NOMO-1 treated with dmso at 0.1 percent for 144 hours (cell line): Measurements from ENCODE around the gene ZNF507.
"Not testable (repeated sequence)": the region's sequence is repeated elsewhere in the genome, so short reads cannot be mapped to it uniquely, and the experiment has no call there.

Experiments used
- DNase-seq: peaks from one replicate; lab custom pipeline; 2025; ENCODE audit not compliant: unreplicated experiment; lab: John Stamatoyannopoulos, UW

Gene ZNF507

DNA sequence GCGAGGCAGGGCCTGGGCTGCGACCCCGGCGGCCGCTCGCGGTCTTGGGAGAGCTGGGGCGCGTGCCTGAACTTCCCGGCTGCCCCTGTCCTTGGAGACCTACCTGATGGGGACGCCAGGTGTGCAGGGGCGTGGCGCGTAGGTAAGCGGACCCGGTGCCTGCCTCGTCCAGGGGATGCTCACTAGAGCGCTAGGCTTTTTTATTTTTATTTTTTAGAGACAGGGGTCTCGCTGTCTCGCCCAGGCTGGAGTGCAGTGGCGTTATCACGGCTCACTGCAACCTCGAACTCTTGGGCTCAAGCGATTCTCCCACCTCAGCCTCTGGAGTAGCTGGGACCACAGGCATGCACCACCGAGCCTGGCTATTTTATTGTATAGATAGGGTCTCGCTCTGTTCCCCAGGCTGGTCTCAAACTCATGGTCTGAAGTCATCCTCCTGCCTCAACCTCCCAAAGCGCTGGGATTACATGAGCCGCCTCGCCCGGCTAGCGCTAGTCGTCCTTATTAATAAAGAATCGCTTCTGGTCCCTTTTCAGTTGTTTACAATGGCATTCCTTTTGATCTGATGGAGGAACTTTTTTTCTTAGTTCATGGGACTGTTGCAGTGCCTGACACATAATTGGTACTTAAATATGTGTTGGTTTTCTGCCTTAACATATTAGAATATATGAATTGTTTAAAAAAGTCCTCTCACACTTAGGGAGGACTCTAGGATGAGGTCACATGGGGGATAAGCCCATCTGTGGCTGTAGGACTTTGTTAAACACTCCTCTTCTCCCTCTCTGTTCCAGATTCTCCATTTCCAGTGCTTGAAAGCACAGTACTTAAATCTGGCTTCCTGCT is 61.0 kb downstream of the ZNF507 start:
- DNase-seq, result no peak

DNA sequence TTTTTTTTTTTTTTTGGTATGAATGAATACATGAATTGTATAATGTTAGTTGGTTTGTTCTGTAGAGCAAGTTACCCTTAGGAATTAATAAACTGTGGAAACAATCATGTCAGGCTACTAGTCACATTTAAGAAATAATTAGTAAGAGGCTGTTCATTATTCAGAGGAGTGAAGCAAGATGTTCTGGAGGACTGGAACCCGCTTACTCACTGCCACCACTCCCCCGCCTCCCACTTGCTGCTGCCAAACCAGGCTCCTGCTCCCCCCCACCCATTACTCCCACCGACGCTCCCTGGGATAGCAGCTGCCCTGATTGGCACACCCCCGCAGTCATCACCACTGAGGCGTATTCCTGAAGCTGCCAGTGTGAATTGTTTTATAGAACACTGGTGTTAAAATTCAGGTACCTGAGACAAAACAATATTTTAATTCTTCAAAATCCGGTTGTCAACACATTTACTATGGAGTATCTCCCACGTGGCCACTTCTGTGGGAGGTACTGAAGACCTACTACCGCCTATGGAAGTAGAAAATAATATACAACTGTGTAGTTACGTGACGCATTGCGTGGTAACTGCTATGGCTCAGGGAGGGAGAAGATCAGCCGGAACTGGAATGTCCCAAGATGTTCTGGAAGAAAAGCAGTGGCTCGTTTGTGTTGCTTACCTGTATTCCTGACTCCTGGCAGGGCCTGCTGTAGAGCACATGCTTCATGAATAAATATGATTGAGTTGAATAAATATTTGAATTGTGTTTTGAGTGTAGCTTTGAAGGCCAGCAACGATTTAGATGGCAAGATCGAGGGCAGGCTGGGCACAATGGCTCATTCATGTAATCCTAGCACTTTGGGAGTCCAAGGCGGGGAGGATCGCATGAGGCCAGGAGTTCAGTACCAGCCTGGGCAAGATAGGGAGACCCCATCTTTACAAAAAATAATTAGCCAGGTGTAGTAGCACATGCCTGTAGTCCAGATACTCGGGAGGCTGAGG is 61.9 kb downstream of the ZNF507 start:
- DNase-seq, result no peak

DNA sequence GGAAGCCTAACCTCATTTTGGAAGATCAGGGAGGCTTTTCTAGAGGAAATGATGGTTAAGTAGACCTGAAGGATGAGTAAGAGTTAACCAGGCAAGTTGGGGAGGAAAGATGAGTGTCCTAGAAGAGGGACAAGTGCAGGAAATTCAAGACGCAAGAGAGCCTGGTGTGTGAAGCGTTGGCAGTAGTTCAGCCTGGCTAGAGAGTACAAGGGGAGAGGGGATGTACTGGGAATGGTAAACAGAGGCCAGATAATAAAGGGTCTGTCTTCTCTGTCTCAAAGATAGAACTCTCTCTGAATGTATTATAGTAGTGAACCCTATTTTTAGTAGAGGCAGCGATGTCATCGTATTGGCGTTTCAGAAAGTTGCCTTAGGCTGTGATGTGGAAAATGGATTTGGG is 69.8 kb downstream of the ZNF507 start:
- no peak for DNase-seq

DNA sequence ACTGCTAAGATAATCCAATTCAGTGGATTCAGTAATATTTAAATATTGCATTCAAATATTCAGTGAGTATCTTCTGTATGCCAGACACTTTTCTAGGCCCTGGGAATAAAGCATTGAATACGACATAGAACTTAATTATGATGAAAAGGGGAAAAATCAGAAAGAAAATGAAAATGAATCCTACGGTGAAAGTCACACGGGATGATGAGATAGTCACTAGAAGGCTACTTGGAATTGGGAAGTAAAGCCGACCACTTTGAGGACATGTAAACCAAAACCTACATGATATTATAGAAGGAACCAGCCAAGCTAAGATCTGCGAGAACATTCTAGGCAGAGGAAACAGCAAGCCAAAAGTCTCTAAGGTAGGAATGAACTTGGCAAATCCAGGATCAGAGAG is 70.3 kb downstream of the ZNF507 start:
- no peak for DNase-seq

DNA sequence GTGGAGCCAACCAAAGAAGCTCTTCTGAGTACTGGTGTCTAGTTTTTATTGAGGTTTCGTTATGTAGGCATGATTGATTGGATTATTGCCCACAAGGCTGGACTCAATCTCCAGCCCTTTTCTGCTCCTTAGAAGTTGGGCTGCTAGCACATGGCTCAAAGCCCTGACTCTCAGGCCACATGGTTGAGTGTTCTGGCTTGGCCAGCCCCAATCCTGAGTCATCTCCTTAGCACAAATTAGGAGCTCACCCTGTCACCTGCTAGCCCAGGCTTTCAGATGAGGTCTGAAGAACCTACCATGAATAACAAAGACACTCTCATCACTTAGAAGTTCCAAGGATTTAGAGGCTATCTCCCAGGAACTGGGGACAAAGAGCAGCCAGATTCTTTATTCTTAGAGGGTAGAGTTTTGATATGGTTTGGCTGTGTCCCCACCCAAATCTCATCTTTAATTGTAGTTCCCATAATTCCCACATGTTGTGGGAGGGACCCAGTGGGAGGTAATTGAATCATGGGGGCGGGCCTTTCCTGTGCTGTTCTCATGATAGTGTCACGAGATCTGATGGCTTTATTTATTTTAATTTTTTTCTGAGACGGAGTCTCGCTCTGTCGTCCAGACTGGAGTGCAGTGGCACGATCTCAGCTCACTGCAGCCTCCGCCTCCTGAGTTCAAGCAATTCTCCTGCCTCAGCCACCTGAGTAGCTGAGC is 71.5 kb downstream of the ZNF507 start:
- no peak for DNase-seq

DNA sequence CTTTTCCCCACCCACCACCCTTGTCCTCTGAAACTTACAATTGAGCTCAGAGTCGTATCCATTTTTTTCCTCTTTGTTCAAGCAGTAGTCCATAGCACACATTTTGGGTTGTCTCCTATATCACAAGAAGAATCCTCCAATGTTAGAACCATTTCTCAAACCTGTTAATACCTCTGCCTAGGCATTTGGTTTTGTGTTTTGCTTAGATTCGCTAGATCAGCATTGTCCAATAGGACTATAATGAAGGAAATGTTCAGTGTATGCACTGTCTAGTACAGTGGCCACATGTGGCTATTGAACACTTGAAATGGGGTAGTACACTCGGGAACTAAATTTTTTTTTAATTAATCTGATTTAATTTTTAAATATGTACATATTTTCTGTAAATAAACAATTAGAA is 72.7 kb downstream of the ZNF507 start:
- no peak for DNase-seq

DNA sequence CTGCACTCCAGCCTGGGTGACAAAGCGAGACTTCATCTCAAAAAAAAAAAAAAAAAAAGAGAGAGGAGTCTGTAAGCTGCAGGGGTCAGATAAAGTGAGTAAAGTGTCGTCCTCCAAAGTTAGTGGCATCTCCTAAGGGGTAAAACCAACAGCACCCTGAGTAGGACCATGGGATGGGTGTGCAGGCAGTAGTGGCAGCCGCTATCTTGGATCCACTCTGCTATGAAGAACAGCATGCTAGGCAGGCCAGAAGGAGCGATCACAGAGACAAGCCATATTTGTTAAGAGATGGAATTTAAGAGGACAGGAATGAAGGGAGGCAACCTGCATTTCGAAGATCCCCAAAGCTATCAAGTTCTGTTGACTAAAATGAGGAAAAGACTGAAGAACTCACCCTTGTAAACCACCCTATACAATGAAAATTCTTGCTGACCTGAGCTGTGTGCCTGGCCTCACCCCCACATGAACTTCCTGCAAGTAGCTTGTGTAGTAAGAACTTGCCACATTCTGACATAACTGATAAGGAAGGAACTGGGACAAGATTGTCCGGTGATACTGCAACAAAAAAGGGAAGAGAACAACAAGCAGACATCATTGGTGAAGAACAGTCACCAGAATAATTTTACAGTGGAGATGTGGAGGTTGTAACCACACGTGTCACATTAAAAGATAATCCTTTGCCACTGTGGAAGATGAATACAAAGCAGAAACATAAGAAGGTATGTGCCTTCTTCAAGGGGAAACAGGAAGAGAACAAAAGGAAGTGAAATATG is 76.4 kb downstream of the ZNF507 start:
- DNase-seq, result peak; percentile 85

DNA sequence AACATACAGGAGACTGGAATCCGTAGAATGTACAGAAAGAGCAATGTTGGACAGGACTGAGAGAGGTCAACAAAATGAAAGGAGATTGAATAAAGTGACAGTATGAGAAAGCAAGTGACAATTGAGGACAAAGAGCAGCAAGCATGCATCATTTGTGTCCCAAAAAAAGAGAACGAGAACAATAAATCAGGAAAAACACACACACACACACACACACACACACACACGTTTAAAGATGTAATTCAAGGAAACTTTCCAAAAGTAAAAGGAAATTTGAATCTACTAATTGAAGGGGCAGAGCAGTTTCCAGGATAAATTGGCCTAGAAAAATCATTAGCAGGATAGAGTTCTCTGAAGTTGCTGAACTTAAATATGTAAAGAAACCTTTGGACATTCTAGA is 77.0 kb downstream of the ZNF507 start:
- DNase-seq, result no peak

DNA sequence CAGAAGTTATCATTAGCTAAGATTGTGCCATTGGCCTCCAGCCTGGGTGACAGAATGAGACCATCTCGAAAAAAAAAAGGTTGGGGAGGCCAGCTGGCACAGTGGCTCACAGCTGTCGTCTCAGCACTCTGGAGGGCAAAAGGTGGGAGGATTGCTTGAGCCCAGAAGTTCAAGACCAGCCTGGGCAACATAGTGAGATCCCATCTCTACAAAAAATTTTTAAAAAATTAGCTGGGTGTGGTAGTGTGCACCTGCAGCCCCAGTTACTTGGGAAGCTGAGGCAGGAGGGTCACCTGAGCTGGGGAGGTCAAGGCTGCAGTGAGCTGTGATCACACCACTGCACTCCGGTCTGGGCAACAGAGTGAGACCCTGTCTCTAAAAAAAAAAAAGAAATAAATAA is 78.5 kb downstream of the ZNF507 start:
- not testable (repeated sequence) for DNase-seq

DNA sequence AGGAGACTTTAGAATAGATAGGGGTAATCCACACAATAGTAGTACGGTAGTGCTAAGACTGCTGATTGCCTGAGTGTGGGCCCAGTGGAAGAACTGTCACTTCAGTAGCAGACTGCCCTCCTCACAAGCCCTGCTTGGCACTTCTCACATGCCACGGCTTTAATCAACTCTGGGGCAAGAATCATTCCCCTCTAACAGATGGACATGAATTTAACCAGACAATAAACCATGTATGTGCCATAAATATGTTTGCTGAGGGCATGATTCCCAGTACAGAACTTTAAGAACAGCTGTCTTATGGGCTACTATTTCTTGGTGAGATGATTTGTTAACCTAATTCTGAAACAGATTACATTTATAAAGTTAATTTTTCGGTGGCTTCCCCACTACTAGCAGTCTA is 82.1 kb downstream of the ZNF507 start:
- no peak for DNase-seq

DNA sequence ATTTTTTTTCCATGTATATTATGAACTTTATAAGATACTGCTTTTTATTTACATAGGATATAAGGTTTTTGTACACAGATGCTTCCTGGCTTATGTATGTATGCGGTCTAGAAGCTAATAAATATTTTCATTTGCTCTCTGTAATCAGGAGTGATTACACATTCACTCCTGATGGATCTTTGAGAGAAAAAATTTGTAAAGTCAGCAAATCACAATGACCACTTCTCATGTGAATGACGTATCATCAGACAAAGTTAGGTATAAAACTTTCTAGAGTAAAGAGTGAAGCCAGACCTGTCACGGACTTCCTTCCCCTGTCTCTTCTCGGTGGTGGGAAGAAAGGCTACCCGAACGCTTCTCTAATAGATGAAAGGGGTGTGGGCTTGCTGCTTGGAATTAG is 91.3 kb downstream of the ZNF507 start:
- DNase-seq, result no peak

DNA sequence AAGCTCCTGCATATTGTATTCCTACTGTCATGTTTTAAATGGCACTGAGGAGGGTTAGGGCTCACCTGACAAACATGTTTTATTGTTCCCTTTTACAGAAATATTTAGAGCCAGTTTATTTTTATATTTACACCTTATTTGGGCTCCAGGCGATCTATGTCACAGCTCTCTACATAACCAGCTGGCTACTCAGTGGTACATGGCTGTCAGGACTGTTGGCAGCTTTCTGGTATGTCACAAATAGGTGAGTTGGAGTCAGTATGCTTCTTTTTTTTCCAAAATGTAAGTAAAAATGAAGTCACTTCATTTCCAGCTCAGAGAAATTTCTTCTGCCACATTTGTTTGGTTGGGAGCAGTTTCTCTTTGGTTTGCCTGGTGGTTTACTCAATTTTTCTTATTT is 91.7 kb downstream of the ZNF507 start:
- DNase-seq, result no peak
